Right lung (tissue), 5 donors: ENCODE measurements around the gene CHST3. TPM values are rescaled to one million over a fixed set of nuclear protein-coding genes. Genes with fewer than 3 reads are reported as not detected.
"Not testable (repeated sequence)": the region's sequence is repeated elsewhere in the genome, so short reads cannot be mapped to it uniquely, and the experiment has no call there.

Source experiments
- DNase-seq, 2 donors: peaks; one replicate each; pipeline ENCODE4 v3.0.0-alpha.2; 2013
- polyA plus RNA-seq, 5 donors: library from polyadenylated mRNA; unstranded; fragments of 120-200 nt; gene quantifications; one replicate each; pipeline versions ENCODE4 v1.2.1 to v1.2.3, GENCODE V29; 2013; ENCODE audit warnings: inconsistent platforms in 1 of 5, low replicate concordance in 1 of 5; ENCODE audit not compliant: insufficient read length in 5 of 5, insufficient read depth in 1 of 5

Gene CHST3
- polyA plus RNA-seq, 5 donors, result 10.1 to 11.4 (median 10.7) TPM

DNA sequence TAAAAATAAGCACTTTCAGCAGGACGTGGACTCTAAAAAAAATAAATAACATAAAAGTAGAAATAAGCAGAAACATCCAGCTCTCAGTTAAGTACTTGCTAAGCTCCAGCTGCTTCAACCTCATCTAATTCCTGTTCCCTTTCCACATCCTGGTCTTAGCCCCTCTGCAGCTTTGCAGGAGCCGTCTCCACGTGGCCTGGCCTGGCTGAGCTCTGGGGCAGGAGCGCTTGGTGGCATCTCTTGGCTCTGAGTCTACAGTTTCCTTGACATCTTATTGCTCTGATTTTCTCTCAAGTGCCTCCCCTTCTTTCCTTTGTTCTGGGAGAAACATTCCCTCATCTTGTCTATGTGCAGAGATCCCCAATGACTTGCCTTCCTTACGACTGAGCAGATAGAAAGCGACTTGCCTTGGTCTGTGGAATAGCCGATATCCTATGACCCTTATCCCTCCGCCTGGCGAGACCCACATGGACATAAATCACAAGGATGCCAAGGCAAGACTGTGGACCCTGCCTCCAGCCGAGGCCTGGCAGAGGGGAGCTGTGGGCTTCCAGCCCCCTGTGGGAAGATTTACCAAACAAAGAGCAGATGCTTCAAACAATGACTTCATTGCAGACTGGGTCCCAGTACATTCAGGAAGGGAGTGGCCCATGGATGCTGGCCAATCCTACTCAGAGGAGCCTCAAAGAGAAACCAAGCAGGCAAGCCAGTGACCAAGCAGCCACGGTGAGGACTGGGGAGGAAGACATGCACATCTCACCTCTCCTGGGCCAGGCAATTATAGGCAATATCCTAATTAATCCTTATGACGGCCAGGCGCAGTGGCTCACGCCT is 62.3 kb downstream of the CHST3 start:
- DNase-seq, result no peak

GRCh38 chr10:72027498-72027897 is 63.3 kb downstream of the CHST3 start:
- DNase-seq, result no peak

DNA sequence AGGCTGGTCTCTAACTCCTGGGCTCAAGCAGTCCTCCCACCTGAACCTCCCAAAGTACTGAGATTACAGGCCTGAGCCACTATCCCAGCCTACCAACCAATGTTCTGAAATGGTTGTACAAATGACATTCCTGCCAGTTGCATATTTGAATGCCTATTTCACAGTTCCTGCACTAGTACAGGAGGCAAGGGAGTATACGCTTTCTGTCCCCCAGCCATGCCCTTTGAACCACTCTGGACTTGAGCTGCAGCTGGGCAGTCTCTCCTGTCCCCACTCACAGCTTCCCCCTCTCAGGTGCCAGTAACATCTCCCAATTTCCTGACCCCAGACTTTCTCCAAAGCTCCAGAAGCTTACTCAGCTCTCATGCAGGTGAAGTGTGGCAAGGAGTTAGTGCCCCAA is 65.2 kb downstream of the CHST3 start:
- no peak for DNase-seq

DNA sequence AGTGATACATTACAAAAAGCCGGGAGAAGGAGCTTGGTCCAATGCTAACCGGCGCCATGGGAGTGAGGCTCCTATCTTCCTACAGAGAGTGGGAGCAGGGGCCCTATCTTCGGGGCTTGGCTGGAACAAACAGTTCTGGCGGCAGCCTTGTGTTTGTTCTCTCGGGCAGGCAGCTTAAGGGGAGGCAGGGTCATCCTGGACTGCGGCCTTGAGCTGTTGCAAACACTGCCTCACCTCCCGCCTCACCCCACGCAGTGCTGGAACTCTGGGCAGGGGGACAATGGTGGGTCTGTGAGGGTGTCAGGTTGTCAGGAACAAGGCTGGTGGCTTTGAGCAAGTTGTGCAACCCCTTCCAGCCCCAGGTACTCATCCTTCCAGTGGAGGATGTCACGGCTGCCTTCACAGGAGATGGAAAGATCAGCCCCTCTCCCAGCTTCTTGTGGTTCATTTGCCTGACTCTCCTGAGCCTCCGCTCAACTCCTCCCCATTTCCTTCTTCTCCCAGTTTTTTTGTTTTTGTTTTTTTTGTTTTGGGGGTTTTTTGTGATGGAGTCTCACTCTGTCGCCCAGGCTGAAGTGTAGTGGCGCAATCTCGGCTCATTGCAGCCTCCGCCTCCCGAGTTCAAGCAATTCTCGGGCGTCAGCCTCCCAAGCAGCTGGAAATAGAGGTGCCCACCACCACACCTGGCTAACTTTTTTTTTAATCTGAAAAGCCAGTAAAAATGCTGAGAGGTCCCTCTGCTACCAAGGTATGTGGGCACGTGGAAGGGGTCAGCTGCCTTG is 66.8 kb downstream of the CHST3 start:
- DNase-seq, result peak; percentile 39 to 47

GRCh38 chr10:72031706-72032105 is 67.5 kb downstream of the CHST3 start:
- no peak for DNase-seq

GRCh38 chr10:72032409-72033162 is 68.4 kb downstream of the CHST3 start:
- DNase-seq, result not testable (repeated sequence)

DNA sequence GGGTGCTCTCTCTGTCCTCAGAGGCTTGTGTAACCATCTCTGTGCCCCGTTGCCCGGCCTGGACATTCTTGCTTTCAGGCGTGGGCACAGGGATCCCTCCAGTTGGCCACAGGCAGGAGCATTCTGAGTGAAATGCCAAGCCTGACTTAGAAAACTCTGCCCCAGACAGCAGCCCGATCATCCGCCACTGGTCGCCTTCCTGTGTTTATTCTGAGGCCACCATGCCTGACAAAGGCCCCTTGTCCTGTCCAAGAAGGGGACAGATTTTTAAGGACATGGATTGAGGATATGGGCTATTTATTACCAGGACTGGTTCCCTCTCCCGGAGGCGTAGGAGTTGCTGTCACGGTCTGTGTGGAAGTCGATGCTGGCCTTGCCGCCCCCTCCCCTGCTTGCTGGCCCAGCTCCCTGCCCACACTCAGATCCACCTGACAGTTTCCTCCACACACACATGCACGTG is 69.9 kb downstream of the CHST3 start:
- DNase-seq, result no peak

- DNase-seq, result no peak
These were observed 70.6 kb downstream of the CHST3 start for GRCh38 chr10:72034761-72035160.

DNA sequence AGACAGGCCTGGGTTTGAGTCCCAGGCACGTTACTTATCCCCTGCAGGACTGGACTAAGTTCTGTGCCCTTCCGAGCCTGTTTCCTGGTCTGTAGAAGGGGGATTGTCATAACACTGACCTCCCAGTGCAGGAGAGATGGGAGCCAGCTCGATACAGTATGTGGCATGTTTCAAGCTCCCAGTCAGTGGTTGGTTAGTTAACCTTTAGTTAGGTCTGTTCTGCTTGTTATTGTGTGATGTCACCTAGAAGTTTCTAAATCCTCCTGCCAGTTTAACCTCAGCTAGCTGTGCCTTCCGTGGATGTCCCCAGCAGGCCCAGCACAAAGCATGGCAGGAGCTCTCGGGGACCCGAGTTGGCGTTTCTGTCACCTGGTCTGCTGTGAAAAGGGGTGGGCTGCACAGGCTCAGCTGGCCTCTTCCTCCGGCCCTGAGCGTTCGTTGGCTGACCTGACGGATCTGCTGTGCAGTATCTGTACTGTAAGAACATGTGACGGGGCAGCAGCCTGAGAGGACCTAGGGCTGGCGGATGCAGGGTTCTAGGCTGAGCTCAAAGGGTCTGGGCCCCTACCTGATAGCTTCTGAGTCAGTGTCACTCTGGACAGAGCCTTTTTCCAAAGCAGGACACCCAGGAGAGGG is 71.2 kb downstream of the CHST3 start:
- DNase-seq, result no peak

DNA sequence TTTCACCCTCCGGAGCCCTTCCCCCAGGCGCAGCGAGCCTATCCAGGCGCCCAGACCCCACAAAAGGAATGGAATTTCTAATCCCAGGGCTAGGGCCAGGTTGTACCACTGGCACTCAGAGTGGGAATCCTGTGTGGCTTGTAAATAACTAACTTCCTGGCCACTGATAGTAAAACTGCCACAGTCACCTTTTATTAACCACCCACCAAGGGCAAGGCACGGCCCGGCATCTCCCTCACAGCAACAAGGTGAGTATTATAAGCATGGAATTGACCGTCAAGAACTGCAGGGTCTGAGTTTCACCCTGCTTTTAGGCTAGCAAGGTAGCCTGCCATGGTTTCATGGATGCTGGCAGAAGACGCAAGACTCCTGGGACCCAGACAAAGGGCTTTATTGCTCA is 73.1 kb downstream of the CHST3 start:
- DNase-seq, result no peak

DNA sequence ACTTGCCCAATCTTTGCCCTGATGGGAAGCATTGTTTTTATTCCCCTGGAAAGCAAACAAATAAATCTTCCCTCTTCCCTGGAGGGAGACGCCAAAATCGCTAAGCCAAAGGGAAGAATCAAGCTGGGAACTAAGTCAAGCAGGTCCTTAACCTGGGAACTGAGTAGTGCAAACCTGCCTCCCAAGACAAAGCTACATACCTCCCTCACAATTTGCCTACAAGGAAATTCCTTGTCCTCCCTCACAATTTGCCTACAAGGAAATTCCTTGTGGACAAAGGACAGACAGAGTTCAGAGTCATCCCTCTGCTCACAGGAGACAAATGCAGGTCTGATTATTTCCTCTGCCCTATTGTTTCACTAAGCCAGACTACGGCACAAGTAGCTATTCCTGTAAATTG is 73.6 kb downstream of the CHST3 start:
- DNase-seq, result no peak

DNA sequence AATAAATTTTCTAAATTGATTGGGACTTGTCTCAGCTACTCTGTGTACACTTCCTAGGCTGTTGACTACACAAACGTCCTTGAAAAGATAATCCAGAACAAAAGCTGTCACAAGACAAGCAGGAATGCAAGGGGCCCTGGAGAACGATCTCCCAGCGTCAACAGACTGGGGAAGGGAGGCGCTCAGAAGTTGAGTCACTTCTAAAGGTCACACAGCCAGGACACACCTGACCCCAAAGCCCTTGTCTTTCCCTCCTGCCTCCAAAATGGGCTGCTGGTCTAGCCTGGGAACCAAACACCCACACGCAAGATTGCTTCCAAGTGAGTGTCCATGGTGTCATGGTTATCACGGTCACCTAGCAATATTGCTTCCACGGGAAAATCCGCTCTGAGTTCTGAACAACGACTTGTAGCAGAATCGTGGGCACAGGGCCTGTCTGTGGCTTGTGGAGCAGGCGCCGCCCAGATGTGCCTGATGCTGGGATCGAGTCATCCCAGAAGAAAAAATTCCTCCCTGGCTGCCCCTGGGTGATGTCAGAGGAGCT is 74.3 kb downstream of the CHST3 start:
- no peak for DNase-seq

DNA sequence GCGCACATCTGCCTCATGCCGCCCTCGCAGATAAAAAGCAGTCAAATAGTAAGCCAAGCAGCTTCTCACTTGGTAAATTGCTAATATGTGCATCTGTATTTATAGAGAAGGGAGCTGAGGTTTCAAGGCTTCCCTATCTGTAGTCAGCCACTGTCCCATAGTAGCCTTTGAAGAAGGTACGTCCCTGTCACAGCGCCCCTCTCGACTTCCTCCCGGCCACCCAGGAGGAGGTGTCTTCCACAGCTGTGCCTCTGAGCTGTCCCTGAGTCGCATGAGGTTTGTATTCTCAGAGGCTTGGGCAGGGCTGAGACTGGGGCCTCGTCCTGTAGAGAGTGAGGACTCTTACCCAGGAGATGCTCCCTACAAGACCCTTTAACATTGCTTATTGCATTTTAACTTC is 75.2 kb downstream of the CHST3 start:
- no peak for DNase-seq

- DNase-seq, result no peak
These were observed 77.3 kb downstream of the CHST3 start for GRCh38 chr10:72041491-72041890.

GRCh38 chr10:72043016-72043834 is 79.0 kb downstream of the CHST3 start:
- no peak for DNase-seq

DNA sequence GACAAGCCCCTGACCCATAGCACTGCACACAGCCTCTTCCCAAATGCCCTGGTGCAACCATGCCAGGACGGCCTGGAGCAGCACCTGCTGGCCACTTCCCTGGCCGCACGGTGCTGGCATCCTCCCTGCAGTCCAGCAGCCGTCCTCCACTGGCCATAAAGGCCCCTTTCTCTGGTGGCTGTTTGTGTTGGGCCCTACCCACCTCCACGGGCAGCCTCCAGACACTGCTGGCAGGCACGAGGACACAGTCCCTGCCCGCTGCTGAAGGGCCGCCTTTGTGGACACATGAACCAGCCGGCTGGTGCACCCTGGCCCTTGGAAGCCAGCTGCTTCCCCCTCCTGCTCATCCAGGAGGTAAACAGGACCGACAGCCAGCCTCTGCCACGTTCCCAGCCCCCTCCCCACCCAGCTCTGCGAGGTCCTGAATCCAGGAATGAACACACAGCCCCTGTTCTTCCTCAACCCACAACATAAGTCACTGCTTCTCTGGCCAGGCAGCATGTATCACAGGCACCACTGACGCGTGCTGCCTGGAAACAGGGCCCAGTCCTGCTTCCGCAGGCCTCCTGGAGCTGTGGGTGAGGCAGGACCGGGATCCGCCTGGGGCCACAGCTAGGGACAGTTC is 80.3 kb downstream of the CHST3 start:
- DNase-seq, result peak in 1 of 2 donors; percentile 31

DNA sequence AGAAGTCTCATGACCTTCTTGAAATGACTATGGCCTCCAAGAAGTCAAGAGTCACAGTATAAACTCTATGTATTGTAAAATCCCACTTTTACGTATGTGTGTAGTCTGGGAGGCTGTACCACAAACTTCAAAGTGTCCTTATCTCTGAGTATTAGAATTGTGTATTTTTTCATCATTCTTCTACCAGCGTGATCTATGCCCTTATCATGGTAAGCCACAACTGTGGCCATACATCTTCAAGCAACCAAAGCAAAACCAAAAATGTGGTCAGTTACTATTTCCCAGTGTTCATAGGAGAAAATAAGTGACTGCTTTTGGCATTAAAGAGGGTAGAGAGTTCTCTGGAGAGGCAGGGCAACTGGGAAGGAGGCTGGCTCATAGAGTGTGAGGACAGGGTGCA is 81.4 kb downstream of the CHST3 start:
- DNase-seq, result no peak

GRCh38 chr10:72048450-72049124 is 84.4 kb downstream of the CHST3 start:
- DNase-seq, result peak; percentile 89 to 94

DNA sequence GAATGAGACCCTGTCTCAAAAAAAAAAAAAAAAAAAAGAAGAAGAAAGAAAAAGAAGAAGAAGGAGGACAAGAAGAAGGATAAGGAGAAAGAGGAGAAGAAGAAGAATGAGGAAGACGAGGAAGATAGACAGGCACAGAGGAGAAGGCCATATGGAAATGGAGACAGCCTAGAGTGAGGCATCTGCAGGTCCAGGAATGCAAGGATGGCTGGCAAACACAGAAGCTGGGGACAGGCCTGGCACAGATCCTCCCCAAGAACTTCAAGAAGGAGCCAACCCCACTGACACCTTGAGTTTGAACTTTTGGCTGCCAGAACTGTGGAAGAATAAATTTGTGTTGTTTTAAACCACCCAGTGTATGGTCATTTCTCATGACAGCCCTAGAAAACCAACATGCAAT is 85.3 kb downstream of the CHST3 start:
- DNase-seq, result no peak
